Measurements from ENCODE around the gene FIBCD1. TPM values are rescaled to one million over a fixed set of nuclear protein-coding genes. Genes with fewer than 3 reads are reported as not detected.
"Not testable (repeated sequence)": the region's sequence is repeated elsewhere in the genome, so short reads cannot be mapped to it uniquely, and the experiment has no call there.

The FIBCD1 gene
- total RNA-seq, 1 donor from 2014 or later, result not detected

DNA sequence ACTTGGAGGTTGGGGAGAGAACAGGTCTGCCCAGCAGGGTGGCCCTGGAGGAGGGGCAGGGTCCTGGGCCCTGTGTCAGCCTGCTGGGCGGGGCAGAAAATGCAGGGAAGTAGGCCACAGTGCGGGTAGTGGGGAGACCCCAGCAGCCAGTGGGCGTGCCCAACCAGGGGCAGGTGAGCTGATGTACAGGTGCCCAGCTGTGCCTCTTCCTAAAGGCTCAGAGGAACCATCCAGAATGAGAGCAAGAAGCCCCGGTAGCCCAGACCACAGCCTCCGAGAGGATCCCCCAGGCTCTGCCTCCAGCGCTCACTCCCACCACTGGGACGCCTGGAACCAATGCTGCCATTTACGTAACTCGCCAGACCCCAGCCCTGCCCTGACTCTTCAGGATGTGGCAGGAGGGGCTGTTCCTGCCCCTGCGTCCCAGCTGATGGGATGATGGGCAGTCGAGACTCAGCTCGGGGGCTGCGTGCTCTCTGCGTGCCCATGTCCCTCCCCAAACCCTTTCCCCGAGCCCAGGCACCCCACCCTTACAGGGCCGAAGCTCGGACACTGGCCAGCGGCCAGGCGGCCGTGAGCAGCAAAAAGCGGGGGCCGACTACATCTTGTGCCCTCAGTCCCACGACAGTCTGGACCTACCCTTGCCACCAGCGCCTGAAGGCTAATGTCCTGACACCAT lies 24.5 kb downstream of the FIBCD1 start:
- TF ChIP-seq, protein P1, sequence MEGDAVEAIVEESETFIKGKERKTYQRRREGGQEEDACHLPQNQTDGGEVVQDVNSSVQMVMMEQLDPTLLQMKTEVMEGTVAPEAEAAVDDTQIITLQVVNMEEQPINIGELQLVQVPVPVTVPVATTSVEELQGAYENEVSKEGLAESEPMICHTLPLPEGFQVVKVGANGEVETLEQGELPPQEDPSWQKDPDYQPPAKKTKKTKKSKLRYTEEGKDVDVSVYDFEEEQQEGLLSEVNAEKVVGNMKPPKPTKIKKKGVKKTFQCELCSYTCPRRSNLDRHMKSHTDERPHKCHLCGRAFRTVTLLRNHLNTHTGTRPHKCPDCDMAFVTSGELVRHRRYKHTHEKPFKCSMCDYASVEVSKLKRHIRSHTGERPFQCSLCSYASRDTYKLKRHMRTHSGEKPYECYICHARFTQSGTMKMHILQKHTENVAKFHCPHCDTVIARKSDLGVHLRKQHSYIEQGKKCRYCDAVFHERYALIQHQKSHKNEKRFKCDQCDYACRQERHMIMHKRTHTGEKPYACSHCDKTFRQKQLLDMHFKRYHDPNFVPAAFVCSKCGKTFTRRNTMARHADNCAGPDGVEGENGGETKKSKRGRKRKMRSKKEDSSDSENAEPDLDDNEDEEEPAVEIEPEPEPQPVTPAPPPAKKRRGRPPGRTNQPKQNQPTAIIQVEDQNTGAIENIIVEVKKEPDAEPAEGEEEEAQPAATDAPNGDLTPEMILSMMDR (IDR thresholded peaks at IDR 0.05), result no peak
- peaks cover 0 to 9% of the 10 kb centered on the region in 2 donors for H3K4me1 ChIP-seq
- no peak overlapping the region for H3K27ac ChIP-seq
- no peak for DNase-seq (ENCODE audit: low spot score in 2 of 2)
- no peak overlapping the region for H3K4me3 ChIP-seq
- H3K9me3 ChIP-seq, result no peaks in the 10 kb centered on the region
- intact Hi-C loops (cut with DNase I), result no loop called here
- no peaks in the 10 kb centered on the region for H3K36me3 ChIP-seq
- no peaks in the 10 kb centered on the region for H3K27me3 ChIP-seq

DNA sequence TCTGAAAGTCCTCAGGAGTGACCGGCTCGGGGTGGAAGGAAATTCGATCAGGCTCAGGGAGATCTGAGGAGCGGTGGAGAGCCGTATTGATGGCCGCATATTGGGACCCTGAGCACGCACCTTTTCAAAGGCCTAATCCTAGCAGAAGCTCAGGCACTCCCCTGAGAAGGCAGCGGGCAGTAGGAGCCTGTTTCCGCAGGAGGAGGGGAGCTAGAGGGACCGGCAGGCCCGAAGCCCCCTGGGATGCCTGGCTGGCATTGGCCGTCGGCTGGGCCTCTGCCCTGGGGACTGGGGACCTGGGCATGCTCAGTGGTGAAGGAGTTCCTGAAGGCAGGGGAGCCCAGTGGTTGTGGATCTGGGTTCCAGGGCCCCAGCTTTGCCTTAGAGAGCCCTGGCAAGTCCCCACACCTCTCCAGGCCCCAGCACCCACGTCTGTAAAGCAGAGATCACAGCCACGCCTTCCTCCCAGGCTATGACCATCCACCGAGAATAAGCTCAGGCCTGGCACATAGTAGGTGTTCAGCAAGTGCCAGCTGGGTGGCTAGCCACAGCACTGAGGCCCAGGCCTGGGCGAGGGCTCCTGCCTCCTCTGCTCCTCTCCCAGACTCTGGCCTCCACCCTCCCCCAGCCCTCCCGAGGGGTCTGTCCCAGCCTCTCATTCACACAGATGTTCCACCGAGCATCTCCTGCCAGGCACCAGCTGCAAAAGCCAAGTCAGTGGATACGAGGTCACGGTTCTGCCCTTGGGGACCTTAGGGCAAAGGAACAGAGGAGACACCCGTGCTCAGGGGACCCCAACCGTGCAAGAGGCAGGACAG lies 25.2 kb downstream of the FIBCD1 start:
- Histone ChIP-seq H3K9me3 (no peaks in the 10 kb centered on the region), H3K4me1 (peaks cover 0 to 9% of the 10 kb centered on the region in 2 donors), H3K36me3 (no peaks in the 10 kb centered on the region), H3K4me3 (peak overlapping the region in 1 of 2 donors; percentile 45), H3K27ac (peak overlapping the region in 1 of 2 donors; percentile 1), H3K27me3 (no peaks in the 10 kb centered on the region)
- intact Hi-C loops (cut with DNase I), result no loop called here
- DNase-seq (ENCODE audit: low spot score in 2 of 2), result no peak
- TF ChIP-seq, protein P1 (IDR thresholded peaks at IDR 0.05), result no peak

DNA sequence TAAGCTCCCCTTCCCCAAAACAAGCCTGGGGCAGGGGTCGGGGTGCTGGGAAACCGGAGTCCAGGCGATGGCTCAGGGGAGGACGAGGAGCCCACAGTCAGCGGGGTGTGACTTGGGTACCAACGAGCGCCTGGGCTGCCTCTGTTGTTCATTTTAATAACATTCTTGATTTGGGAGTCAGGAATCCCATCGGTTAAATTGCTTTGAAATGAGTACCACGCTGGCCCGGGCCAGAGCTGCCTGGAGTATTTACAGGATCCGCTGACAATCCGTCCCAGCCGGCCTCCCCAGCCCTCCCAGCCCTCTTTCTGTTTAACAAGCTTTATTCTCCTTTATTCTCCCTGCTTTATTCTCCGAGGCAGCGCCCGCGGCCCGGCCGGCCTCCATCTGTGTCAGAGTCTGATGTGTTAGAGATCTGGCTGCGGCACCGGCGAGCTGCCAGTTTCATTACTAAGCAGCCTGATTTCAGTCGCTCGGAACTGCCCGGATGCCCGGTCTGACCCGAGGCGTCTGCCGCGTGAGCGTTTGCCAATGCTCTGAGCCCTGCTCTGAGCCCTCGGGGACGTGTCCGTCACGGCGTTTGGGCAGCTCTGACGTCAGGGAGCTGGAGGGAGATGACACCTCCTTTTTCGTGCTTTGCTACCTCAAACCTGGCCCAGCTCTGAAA lies 26.0 kb downstream of the FIBCD1 start:
- intact Hi-C loops (cut with DNase I), result no loop called here
- H3K4me3 ChIP-seq, result peak overlapping the region; percentile 21 to 45
- DNase-seq (ENCODE audit: low spot score in 2 of 2), result peak; percentile 15 to 80

DNA sequence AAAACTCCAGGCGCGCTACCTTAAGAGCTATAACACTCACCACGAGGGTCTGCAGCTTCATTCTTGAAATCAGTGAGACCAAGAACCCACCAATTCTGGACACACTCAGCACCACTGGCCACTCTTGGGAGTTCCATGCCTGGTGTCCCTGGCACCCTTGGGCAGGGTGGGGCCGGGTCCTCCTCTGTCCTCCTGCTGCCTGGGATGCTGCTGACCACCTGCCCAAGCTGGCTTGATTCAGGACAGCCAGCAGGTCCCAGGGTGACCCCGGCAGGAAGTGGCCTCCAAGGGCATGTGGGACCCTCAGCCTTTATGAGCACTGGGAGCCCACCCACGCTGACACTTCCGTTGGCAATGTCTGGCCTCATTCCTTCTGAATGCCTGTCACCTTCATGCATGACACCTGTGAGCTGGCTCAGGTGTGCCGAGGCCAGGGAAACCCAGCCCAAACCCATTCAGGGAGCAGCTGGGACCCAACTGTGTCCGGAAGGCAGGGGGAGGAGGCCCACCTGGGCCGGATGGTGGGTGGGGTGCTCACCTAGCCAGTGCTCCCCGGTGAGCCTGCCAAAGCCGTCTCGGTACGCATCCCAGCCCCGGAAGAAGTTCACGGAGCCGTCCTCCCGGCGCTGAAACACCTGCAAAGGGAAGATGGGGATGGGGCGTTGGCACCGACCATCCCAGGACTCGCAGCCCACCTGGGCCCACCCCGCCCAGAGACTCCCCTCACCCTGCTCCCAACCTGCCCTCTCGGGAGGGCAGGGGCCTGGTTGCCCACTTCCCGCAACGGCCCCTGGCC lies 27.6 kb downstream of the FIBCD1 start:
- peaks cover 0 to 9% of the 10 kb centered on the region in 2 donors for H3K4me1 ChIP-seq
- no peak overlapping the region for H3K4me3 ChIP-seq
- no peaks in the 10 kb centered on the region for H3K9me3 ChIP-seq
- no peaks in the 10 kb centered on the region for H3K27me3 ChIP-seq
- TF ChIP-seq, protein P1 (IDR thresholded peaks at IDR 0.05), result no peak
- no peaks in the 10 kb centered on the region for H3K36me3 ChIP-seq
- DNase-seq (ENCODE audit: low spot score in 2 of 2), result no peak
- intact Hi-C loops (cut with DNase I), result no loop called here
- H3K27ac ChIP-seq, result no peak overlapping the region

More for the DNA sequence above, 26.0 kb downstream of the FIBCD1 start:
- Histone ChIP-seq H3K36me3 (no peaks in the 10 kb centered on the region), H3K4me1 (peaks cover 0 to 9% of the 10 kb centered on the region in 2 donors), H3K9me3 (no peaks in the 10 kb centered on the region), H3K27me3 (no peaks in the 10 kb centered on the region), H3K27ac (no peak overlapping the region)
- TF ChIP-seq, protein P1 (IDR thresholded peaks at IDR 0.05), result no peak

DNA sequence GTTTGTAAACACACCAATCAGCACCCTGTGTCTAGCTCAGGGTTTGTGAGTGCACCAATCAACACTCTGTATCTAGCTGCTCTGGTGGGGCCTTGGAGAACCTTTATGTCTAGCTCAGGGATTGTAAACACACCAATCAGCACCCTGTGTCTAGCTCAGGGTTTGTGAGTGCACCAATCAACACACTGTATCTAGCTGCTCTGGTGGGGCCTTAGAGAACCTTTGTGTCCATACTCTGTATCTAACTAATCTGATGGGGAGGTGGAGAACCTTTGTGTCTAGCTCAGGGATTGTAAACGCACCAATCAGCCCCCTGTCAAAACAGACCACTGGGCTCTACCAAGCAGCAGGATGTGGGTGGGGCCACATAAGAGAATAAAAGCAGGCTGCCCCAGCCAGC lies 28.4 kb downstream of the FIBCD1 start:
- H3K27ac ChIP-seq; H3K36me3 ChIP-seq; H3K27me3 ChIP-seq; H3K4me3 ChIP-seq; H3K4me1 ChIP-seq; intact Hi-C loops (cut with DNase I); H3K9me3 ChIP-seq; DNase-seq (ENCODE audit: low spot score in 2 of 2): not testable (repeated sequence)

DNA sequence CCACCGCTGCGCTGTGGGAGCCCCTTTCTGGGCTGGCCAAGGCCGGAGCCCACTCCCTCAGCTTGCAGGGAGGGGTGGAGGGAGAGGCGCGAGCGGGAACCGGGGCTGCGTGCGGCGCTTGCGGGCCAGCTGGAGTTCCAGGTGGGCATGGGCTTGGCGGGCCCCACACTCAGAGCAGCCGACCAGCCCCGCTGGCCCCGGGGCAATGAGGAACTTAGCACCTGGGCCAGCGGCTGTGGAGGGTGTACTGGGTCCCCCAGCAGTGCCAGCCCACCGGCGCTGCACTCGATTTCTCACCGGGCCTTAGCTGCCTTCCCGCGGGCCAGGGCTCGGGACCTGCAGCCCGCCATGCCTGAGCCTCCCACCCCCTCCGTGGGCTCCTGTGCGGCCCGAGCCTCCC lies 29.0 kb downstream of the FIBCD1 start:
- H3K4me3 ChIP-seq; intact Hi-C loops (cut with DNase I); H3K4me1 ChIP-seq; H3K36me3 ChIP-seq; H3K9me3 ChIP-seq; H3K27me3 ChIP-seq; DNase-seq (ENCODE audit: low spot score in 2 of 2); H3K27ac ChIP-seq: not testable (repeated sequence)
